RWPE2 (cell line): ENCODE results near the gene DUSP28.

ENCODE experiments used
- ATAC-seq: fragments of 200-7000 bp; cut with Tn5 transposase; 3 replicates; pipeline ENCODE4 v1.9.1; 2021; ENCODE audit warnings: low read depth
- DNase-seq: peaks from one replicate; pipeline ENCODE4 v3.0.0-alpha.2; 2020; ENCODE audit warnings: low spot score
- H3K27ac ChIP-seq: fragments of 450-650 bp; 2 replicates; pipeline ENCODE4 v1.5.1; 2017; ENCODE audit warnings: mild to moderate bottlenecking; ENCODE audit not compliant: poor library complexity, severe bottlenecking
- H3K27me3 ChIP-seq: fragments of 250-450 bp; sonication (Bioruptor Pico); 2 replicates; pipeline ENCODE4 v1.5.1; 2021; ENCODE audit warnings: mild to moderate bottlenecking, moderate library complexity; ENCODE audit not compliant: insufficient read depth, poor library complexity, severe bottlenecking
- H3K36me3 ChIP-seq: fragments of 250-450 bp; sonication (Bioruptor Pico); 2 replicates; pipeline ENCODE4 v1.5.1; 2020; ENCODE audit warnings: low read depth, mild to moderate bottlenecking, moderate library complexity
- H3K4me1 ChIP-seq: fragments of 250-450 bp; sonication (Bioruptor Pico); 2 replicates; pipeline ENCODE4 v1.5.1; 2021; ENCODE audit warnings: mild to moderate bottlenecking, moderate library complexity; ENCODE audit not compliant: insufficient read depth, poor library complexity, severe bottlenecking
- H3K4me3 ChIP-seq: fragments of 250-450 bp; sonication (Bioruptor Pico); 2 replicates; pipeline ENCODE4 v1.5.1; 2021; ENCODE audit warnings: mild to moderate bottlenecking, moderate library complexity; ENCODE audit not compliant: severe bottlenecking
- H3K9me3 ChIP-seq: fragments of 250-450 bp; sonication (Bioruptor Pico); 2 replicates; pipeline ENCODE4 v1.5.1; 2021; ENCODE audit warnings: mild to moderate bottlenecking, moderate library complexity; ENCODE audit not compliant: severe bottlenecking
- CTCF ChIP-seq: fragments of 450-650 bp; IDR thresholded peaks from one replicate; pipeline ENCODE4 v1.5.1; 2017; ENCODE audit warnings: mild to moderate bottlenecking, moderate library complexity; ENCODE audit not compliant: poor library complexity, severe bottlenecking

The DUSP28 gene

DNA sequence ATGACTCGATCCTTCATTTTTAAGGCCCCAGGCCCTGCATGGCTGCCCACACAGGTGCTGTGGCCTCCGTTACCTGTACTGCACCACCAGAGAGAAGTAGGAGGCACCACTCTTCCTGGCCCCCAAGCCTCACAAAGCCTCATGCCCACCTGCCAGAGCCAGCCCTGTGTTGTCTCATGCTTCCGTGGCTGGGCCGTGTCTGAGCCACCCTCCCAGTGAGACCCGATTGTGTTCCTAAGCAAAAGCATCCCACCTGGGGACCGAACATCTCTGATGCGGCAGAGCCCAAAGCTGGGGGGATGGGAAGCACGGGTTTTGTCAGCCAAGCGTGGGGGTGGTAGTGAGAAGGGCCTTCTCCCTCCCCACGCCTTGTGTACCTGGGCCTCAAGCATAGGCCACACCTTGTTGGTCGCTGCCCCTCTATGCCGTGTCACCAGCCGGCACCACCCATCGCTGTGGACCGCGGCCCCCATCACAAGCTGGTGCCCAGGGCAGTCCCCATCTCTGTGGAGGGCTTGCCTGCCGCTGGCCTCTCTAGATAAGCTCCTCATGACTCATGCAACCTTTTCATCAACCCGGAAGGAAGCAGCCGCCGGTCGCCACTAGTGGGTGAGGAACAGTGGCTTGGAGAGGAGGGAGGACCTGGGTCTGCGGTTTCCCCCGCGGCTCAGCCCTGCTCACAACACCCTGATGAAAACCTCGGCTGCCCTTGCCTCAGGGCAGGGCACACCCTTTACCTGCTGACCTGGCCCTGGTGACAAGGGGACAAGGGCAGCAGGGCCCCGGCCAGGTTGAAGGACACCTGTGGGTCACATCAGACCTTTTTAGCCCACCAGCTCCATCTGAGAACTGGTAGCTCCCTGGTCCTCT is 5.4 kb downstream of the DUSP28 start:
- DNase-seq (peak; percentile 77), ATAC-seq (peak; percentile 30)
- no peaks in the 10 kb centered on the region for H3K36me3 ChIP-seq
- H3K9me3 ChIP-seq, result no peaks in the 10 kb centered on the region
- TF ChIP-seq CTCF, result no peak
- H3K27me3 ChIP-seq, result no peaks in the 10 kb centered on the region
- peak overlapping the region; percentile 5 for H3K4me3 ChIP-seq
- peak overlapping the region; percentile 87 for H3K27ac ChIP-seq
- peaks cover 28% of the 10 kb centered on the region for H3K4me1 ChIP-seq

DNA sequence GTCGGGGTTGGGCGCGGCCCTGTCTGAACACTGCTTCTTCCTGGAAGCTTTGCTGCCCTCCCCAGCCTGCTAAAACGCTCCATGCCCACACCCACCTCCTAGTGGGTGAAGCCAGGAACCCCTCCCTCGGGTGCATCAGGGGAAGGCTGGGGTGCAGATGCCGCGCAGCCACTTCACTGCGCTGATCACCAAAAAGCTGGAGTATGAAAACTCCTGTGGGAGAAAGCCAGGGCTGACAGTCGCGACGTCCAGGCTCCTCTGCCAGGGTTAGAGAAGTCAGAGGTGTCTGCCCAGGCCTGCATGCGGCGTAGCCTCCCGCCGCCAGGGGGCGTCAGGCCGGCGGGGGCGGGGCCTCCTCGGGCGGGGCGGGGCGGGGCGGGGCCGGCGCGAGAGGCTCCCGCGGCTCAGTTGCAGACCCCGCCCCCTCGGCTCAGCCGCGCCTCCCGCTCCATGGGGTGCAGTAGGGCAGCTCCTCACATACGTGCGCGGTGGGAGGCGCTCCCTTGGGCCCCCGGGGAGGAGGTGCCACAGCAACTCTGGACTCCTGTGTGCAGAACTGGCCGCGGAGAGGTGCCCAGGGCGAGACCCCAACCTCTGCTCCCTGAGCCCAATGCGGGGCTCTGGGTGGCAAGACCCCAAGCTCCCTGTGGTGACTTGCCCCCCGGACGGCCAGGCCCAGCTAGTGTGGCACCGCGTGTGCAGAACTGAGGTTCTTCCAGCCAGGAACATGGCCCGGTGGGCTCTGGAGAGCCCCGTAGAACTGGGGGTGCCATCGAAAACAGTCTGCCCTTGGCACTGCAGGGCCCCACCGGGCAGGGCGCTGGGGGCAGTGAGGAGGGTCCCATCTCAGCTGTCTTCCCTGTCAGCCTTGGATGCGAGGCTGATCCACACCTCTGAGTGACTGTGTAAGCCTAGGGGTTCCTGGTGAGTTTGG is 6.3 kb downstream of the DUSP28 start:
- Histone ChIP-seq H3K9me3 (no peaks in the 10 kb centered on the region), H3K4me3 (peak overlapping the region; percentile 88), H3K36me3 (no peaks in the 10 kb centered on the region), H3K27ac (peak overlapping the region; percentile 87), H3K27me3 (no peaks in the 10 kb centered on the region), H3K4me1 (peaks cover 27% of the 10 kb centered on the region)
- ATAC-seq (peak; percentile 74), DNase-seq (peak; percentile 94)
- TF ChIP-seq CTCF, result peak; percentile 96

DNA sequence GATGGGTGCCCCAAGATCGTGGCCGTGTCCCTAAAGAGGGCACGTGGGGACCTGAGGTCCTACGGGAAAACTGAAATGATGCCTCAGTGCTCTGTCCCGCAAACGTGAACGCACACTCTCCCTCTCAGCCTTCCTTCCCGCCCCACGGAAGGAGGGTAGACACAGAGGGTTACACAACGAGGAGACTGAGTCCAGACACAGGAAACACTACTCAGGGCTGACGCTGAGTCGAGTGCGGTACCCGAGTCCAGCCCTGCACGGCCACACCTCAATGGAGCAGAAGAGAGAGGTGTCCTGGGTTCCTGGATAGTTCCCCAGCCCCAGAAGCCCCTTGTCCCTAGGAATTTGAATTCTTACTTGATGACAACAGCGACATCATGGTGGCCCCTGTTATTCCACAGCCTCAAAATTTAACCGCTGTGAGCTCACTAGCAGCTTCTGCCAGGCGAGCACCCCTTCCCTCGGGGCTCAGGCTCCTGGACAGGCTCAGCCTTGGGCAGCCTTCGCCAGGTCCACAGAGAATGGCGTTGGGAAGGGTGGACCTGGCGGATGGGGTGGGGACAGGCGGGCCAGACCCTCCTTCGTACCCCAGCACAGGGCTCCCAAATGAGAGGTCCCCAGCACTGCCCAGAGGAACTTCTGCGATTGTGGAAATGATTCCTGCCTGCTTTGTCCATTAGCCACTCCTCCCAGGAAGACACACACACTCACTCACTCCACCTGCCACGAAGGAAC is 7.1 kb downstream of the DUSP28 start:
- H3K4me1 ChIP-seq, result peaks cover 19% of the 10 kb centered on the region

More for the DNA sequence above, 7.1 kb downstream of the DUSP28 start:
- DNase-seq (peak; percentile 55), ATAC-seq (no peak; the same call in 2 of the 3 replicates)
- no peaks in the 10 kb centered on the region for H3K9me3 ChIP-seq
- peak overlapping the region; percentile 87 for H3K27ac ChIP-seq
- H3K36me3 ChIP-seq, result no peaks in the 10 kb centered on the region
- peak overlapping the region; percentile 88 for H3K4me3 ChIP-seq
- no peak for TF ChIP-seq CTCF
- H3K27me3 ChIP-seq, result no peaks in the 10 kb centered on the region
